ENCODE data around the gene ATXN7L3.
"Not testable (repeated sequence)": the region's sequence is repeated elsewhere in the genome, so short reads cannot be mapped to it uniquely, and the experiment has no call there.

Gene ATXN7L3, protein sequence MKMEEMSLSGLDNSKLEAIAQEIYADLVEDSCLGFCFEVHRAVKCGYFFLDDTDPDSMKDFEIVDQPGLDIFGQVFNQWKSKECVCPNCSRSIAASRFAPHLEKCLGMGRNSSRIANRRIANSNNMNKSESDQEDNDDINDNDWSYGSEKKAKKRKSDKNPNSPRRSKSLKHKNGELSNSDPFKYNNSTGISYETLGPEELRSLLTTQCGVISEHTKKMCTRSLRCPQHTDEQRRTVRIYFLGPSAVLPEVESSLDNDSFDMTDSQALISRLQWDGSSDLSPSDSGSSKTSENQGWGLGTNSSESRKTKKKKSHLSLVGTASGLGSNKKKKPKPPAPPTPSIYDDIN

GRCh38 chr17:44199553-44200477 is at the start of gene ATXN7L3:
TSS of gene ATXN7L3 (minus strand) at chr17:44199884. CDS start at chr17:44198070, 1,814 bp downstream.
- peak; percentile 100 for DNase-seq (ENCODE audit: low read depth)

- no peak for DNase-seq (ENCODE audit: low read depth)
Measured at GRCh38 chr17:44247876-44248736, 48.4 kb upstream of the ATXN7L3 start.

- no peak for DNase-seq (ENCODE audit: low read depth)
Measured at GRCh38 chr17:44247440-44247841, 47.8 kb upstream of the ATXN7L3 start.

DNA sequence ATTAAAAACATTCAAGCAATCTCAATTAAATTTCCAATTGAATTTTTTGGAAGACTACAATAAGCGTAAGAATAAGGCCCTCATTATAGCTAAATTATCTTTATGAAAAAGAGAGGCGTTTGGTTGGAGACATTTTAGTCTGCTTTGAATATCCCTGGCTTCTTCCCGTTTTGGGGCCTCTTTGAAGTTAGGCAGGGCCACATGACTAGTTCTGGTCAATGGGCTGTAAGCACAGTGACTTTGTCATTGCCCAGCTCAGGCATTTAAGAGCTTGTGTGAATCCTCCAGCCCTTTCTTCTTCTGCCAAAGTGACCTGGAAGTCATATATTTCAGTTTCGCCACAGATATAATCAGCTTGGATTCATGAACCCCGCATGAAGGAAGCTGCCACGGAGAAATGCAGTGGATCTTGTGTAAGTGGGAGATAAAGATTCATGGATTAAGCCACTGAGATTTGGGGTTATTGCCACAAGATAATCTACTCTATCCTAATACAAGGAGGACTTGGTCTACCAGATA is 41.5 kb upstream of the ATXN7L3 start:
- no peak for DNase-seq (ENCODE audit: low read depth)

GRCh38 chr17:44237886-44238285 is 38.2 kb upstream of the ATXN7L3 start:
- DNase-seq (ENCODE audit: low read depth): not testable (repeated sequence)

GRCh38 chr17:44236444-44236991 is 36.8 kb upstream of the ATXN7L3 start:
- DNase-seq (ENCODE audit: low read depth): no peak

- no peak for DNase-seq (ENCODE audit: low read depth)
Measured at GRCh38 chr17:44235583-44235936, 35.9 kb upstream of the ATXN7L3 start.

- DNase-seq (ENCODE audit: low read depth): no peak
Measured at GRCh38 chr17:44233582-44233981, 33.9 kb upstream of the ATXN7L3 start.

DNA sequence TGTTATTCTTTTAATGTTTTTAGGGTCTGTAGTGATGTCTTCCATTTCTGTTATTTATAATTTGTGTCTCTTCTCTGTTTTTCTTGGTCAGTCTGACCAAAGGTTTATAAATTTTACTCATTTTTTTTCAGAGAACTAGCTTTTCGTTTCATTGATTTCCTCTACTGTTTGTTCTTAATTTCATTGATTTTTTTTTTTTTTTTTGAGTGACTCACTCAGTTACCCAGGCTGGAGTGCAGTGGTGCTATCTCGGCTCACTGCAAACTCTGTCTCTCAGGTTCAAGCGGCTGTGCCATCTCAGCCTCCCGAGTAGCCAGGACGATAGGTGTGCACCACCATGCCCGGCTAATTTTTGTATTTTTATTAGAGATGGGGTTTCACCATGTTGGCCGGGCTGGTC is 32.4 kb upstream of the ATXN7L3 start:
- no peak for DNase-seq (ENCODE audit: low read depth)

GRCh38 chr17:44230140-44230539 is 30.5 kb upstream of the ATXN7L3 start:
- DNase-seq (ENCODE audit: low read depth): no peak

GRCh38 chr17:44229090-44229489 is 29.4 kb upstream of the ATXN7L3 start:
- DNase-seq (ENCODE audit: low read depth): no peak

GRCh38 chr17:44223541-44224071 is 23.9 kb upstream of the ATXN7L3 start:
- DNase-seq (ENCODE audit: low read depth): no peak

GRCh38 chr17:44222112-44222869 is 22.6 kb upstream of the ATXN7L3 start:
- peak; percentile 26 for DNase-seq (ENCODE audit: low read depth)

GRCh38 chr17:44221862-44222111 is 22.1 kb upstream of the ATXN7L3 start:
- no peak for DNase-seq (ENCODE audit: low read depth)

DNA sequence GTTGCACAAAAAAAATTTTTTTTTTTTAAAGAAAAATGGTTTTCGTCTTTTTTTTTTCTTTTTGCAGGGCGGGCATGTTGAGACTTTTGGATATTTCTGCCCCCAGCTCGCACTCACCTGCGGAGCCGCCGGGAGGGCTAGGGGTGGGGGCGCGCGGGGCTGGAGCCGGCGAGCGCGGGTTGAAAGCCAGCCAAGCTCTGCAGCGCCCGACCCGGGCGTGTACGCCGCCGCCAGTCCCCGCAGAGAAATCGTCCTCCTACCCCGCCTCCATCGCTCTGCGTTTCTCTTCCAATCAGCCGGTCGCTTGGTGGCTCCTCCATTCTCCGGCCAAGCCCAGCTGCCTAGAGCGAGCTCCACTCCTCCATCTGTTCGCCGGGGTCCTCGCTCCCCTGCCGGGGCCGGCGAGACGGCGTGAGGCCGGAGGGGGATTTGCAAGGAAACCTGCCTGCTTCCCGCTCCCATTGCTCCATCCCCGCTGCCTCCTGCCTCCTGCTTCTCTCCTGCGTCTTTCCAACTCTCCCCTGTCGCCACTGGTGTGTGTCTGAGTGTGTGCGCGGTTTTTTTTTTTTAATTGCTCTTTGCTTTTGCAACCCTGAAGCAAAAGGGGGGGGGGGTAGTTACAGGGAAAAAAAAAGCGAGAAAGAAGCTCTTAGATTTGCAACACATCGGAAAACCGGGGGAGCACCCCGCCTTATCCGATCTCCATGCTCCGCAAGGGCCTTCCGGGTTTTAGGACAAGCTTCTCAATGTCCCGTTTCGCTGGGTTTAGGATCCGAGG is 21.6 kb upstream of the ATXN7L3 start:
- peak; percentile 46 for DNase-seq (ENCODE audit: low read depth)

- peak; percentile 43 for DNase-seq (ENCODE audit: low read depth)
Measured at GRCh38 chr17:44220213-44221083, 20.8 kb upstream of the ATXN7L3 start.

DNA sequence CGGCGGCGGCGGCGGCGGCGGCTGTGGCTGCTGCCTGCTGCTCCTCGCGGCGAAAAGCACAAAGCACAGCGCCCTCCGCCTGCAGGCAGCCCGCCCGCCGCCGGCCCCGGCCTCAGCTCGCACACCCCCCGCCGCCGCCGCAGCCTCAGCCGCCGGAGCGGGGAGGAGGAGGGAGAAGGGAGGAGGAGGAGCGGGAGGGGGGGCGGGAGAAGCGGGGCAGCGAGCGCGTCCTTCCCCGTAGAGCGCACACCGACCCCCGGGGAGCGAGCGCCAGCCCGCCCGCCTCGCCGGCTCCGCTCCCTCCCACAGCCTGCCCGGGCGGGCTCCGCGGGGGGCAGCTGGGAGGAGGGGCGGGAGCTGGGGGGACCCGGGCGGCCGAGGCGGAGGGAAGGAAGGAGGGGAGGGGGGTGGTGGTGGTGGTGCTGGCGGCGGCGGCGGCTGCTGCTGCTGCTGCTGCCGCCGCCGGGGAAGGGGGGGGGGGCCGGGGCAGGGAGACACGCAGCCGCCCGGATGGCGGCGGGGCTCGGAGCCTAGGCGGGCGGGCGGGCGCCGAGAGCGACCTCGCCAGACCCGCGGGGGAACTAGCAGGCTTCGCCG is 20.0 kb upstream of the ATXN7L3 start, which contains the start of gene UBTF:
Gene UBTF, minus strand, starts transcription at position 60 of the 597 bp plus-strand sequence. CDS start 1,446 bp downstream, outside the sequence.
- DNase-seq (ENCODE audit: low read depth): peak; percentile 59

- peak; percentile 66 for DNase-seq (ENCODE audit: low read depth)
Measured at GRCh38 chr17:44219108-44219615, 19.5 kb upstream of the ATXN7L3 start.

All from activated T-helper 9 cell treated with anti-CD3 and anti-CD28 coated beads, Interleukin-2, amount 50 U/mL, for 16 hours (primary cell).